PC-9 (cell line): Measurements from ENCODE around the gene FBXL13. TPM values are rescaled to one million over a fixed set of nuclear protein-coding genes. Genes with fewer than 3 reads are reported as not detected.

Experiments
- BruUV-seq: library from RNA; stranded (reverse); fragments of 400-500 nt; replicated peaks from 2 replicates; lab custom pipeline; 2021; lab: Mats Ljungman, UMichigan
- CTCF ChIA-PET: fragments of 300-600 bp; sonication (Branson Sonifier 250); formaldehyde crosslinking; loops from one replicate; lab custom pipeline; 2022; ENCODE audit warnings: antibody characterized with exemption; lab: Charles Lee
- POLR2A ChIA-PET: fragments of 300-600 bp; sonication (Branson Sonifier 250); formaldehyde crosslinking; loops from one replicate; lab custom pipeline; 2022; ENCODE audit warnings: antibody characterized with exemption; ENCODE audit not compliant: unreplicated experiment; lab: Charles Lee
- DNase-seq, 2 experiments: peaks; one replicate each; pipeline versions ENCODE4 v3.0.0 to v3.0.0-alpha.2; 2015 to 2022; ENCODE audit warnings: mixed read lengths in 1 of 2
- H2AFZ ChIP-seq: fragments of 200-600 bp; sonication (generic); 2 replicates; pipeline ENCODE4 v1.8.1; 2017; ENCODE audit warnings: antibody characterized with exemption
- H3F3A ChIP-seq: fragments of 200-600 bp; sonication (generic); 2 replicates; pipeline ENCODE4 v1.8.1; 2017; ENCODE audit warnings: antibody characterized with exemption, mild to moderate bottlenecking, low read depth; ENCODE audit not compliant: insufficient read depth
- H3K27ac ChIP-seq: fragments of 200-600 bp; sonication (generic); 2 replicates; pipeline ENCODE4 v1.6.1; 2016; ENCODE audit warnings: mixed run types
- H3K27me3 ChIP-seq: fragments of 200-600 bp; sonication (generic); 2 replicates; pipeline ENCODE4 v1.6.1; 2016; ENCODE audit warnings: low read depth, mixed run types; ENCODE audit not compliant: insufficient read depth
- H3K36me3 ChIP-seq: fragments of 200-600 bp; sonication (generic); 2 replicates; pipeline ENCODE4 v1.6.1; 2016; ENCODE audit warnings: low read depth, mixed run types
- H3K4me1 ChIP-seq: fragments of 200-600 bp; sonication (generic); replicated peaks from 2 replicates; pipeline ENCODE4 v1.6.1; 2016; ENCODE audit warnings: mixed run types; ENCODE audit not compliant: insufficient read depth
- H3K4me2 ChIP-seq: fragments of 200-600 bp; sonication (generic); 2 replicates; pipeline ENCODE4 v1.6.1; 2017; ENCODE audit warnings: mixed run types
- H3K4me3 ChIP-seq: fragments of 200-600 bp; sonication (generic); 2 replicates; pipeline ENCODE4 v1.6.1; 2016; ENCODE audit warnings: mixed run types
- H3K79me2 ChIP-seq: fragments of 200-600 bp; sonication (generic); 2 replicates; pipeline ENCODE4 v1.6.1; 2017; ENCODE audit warnings: low read depth, mixed run types
- H3K9me2 ChIP-seq: fragments of 200-600 bp; sonication (generic); 2 replicates; pipeline ENCODE4 v1.8.1; 2017; ENCODE audit warnings: mild to moderate bottlenecking; ENCODE audit not compliant: insufficient read depth
- H3K9me3 ChIP-seq: fragments of 200-600 bp; sonication (generic); 2 replicates; pipeline ENCODE4 v1.8.1; 2016; ENCODE audit warnings: low read depth; ENCODE audit not compliant: insufficient read depth
- H4K20me1 ChIP-seq: fragments of 200-600 bp; sonication (generic); 2 replicates; pipeline ENCODE4 v1.8.1; 2017; ENCODE audit not compliant: insufficient read depth
- EZH2 ChIP-seq: fragments of 200-600 bp; sonication (generic); IDR thresholded peaks from 2 replicates; pipeline ENCODE4 v1.8.0; 2017; ENCODE audit warnings: antibody characterized with exemption, low read depth
- intact Hi-C: fragments of 100-400 bp; cut with micrococcal nuclease; formaldehyde crosslinking; loops from one replicate; pipeline ENCODE4 v1.10.0; 2022; ENCODE audit not compliant: unreplicated experiment
- total RNA-seq: library from RNA; stranded (reverse); gene quantifications from 2 replicates; pipeline ENCODE4 v1.2.3, GENCODE V29; 2021
- TF ChIP-seq, protein P1 (sequence below): fragments of 200-600 bp; sonication (generic); conservative IDR thresholded peaks from 2 replicates; pipeline ENCODE4 v1.6.1; 2017; ENCODE audit warnings: mixed run types, antibody characterized with exemption, mild to moderate bottlenecking, moderate library complexity

FBXL13 gene
- total RNA-seq, 1 experiment from 2014 or later, result 19.4 TPM

- H3K27ac ChIP-seq, result no peak overlapping the region
- H3K79me2 ChIP-seq, result no peaks in the 10 kb centered on the region
- no peaks in the 10 kb centered on the region for H3K9me2 ChIP-seq
- CTCF ChIA-PET, result no interaction called here
- no peak overlapping the region for H2AFZ ChIP-seq
- peaks cover 13% of the 10 kb centered on the region; the same call in 1 of the 2 replicates for H3F3A ChIP-seq
- no peaks in the 10 kb centered on the region for H3K27me3 ChIP-seq
- no TSS peak for BruUV-seq
- peaks cover 3% of the 10 kb centered on the region; the same call in 1 of the 2 replicates for H3K36me3 ChIP-seq
- intact Hi-C loops, result no loop called here
- peaks cover 5% of the 10 kb centered on the region for H3K4me1 ChIP-seq
- TF ChIP-seq EZH2, result no peak
- TF ChIP-seq, protein P1, sequence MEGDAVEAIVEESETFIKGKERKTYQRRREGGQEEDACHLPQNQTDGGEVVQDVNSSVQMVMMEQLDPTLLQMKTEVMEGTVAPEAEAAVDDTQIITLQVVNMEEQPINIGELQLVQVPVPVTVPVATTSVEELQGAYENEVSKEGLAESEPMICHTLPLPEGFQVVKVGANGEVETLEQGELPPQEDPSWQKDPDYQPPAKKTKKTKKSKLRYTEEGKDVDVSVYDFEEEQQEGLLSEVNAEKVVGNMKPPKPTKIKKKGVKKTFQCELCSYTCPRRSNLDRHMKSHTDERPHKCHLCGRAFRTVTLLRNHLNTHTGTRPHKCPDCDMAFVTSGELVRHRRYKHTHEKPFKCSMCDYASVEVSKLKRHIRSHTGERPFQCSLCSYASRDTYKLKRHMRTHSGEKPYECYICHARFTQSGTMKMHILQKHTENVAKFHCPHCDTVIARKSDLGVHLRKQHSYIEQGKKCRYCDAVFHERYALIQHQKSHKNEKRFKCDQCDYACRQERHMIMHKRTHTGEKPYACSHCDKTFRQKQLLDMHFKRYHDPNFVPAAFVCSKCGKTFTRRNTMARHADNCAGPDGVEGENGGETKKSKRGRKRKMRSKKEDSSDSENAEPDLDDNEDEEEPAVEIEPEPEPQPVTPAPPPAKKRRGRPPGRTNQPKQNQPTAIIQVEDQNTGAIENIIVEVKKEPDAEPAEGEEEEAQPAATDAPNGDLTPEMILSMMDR, result no peak
- H3K4me2 ChIP-seq, result no peak overlapping the region
- no peak for DNase-seq
- H3K4me3 ChIP-seq, result no peak overlapping the region
- H4K20me1 ChIP-seq, result no peaks in the 10 kb centered on the region
- POLR2A ChIA-PET, result no interaction called here
- 0 out of 2 replicates have a peak, but pooled peaks cover 6% of the 10 kb centered on the region for H3K9me3 ChIP-seq
Observed at GRCh38 chr7:103116991-103117390, 42.4 kb upstream of the FBXL13 start.

DNA sequence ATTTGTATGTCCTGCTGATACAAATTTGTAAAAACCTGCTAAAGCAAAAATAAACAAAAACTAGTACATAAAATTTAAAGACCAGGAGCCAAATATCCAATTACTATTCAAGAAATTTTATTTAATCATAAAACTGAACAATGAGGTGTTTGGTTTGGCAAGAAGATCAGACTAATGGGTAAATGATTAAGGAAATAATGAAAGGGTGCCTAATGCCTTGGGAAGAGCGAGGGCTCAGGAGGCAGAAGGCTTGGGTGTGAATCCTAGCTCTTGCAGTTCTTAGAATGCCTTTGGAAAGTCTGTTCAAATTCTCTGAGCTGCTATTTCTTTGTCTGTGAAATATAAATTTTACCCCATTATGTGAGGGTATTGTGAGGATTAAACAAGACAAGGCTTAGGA is 41.9 kb upstream of the FBXL13 start:
- Histone ChIP-seq H3K4me3 (no peak overlapping the region), H3K27ac (no peak overlapping the region), H3K79me2 (no peaks in the 10 kb centered on the region), H3K9me2 (no peaks in the 10 kb centered on the region), H4K20me1 (no peaks in the 10 kb centered on the region), H3F3A (peaks cover 13% of the 10 kb centered on the region; the same call in 1 of the 2 replicates), H3K36me3 (peaks cover 3% of the 10 kb centered on the region; the same call in 1 of the 2 replicates), H2AFZ (no peak overlapping the region), H3K4me1 (peaks cover 5% of the 10 kb centered on the region), H3K9me3 (peaks cover 6% of the 10 kb centered on the region; the same call in 1 of the 2 replicates), H3K27me3 (no peaks in the 10 kb centered on the region), H3K4me2 (no peak overlapping the region)
- BruUV-seq, result no TSS peak
- ChIA-PET CTCF (no interaction called here), POLR2A (no interaction called here)
- intact Hi-C loops, result no loop called here
- DNase-seq, result no peak
- TF ChIP-seq EZH2, result no peak
- TF ChIP-seq, protein P1, result no peak

GRCh38 chr7:103115771-103116170 is 41.2 kb upstream of the FBXL13 start:
- H4K20me1 ChIP-seq, result no peaks in the 10 kb centered on the region
- H3K4me2 ChIP-seq, result no peak overlapping the region
- no TSS peak for BruUV-seq
- no peak overlapping the region for H3K4me3 ChIP-seq
- no peak for DNase-seq
- H3K27me3 ChIP-seq, result no peaks in the 10 kb centered on the region
- peaks cover 13% of the 10 kb centered on the region; the same call in 1 of the 2 replicates for H3F3A ChIP-seq
- TF ChIP-seq EZH2, result no peak
- TF ChIP-seq, protein P1, result no peak
- POLR2A ChIA-PET, result no interaction called here
- no peak overlapping the region for H2AFZ ChIP-seq
- H3K27ac ChIP-seq, result no peak overlapping the region
- peaks cover 5% of the 10 kb centered on the region for H3K4me1 ChIP-seq
- H3K9me2 ChIP-seq, result no peaks in the 10 kb centered on the region
- H3K9me3 ChIP-seq, result peaks cover 6% of the 10 kb centered on the region; the same call in 1 of the 2 replicates
- intact Hi-C loops, result no loop called here
- peaks cover 3% of the 10 kb centered on the region; the same call in 1 of the 2 replicates for H3K36me3 ChIP-seq
- H3K79me2 ChIP-seq, result no peaks in the 10 kb centered on the region
- CTCF ChIA-PET, result no interaction called here
